AG20443 (cell line): Measurements from ENCODE around the gene ITGAX.

Experiments
- DNase-seq: peaks from one replicate; pipeline ENCODE4 v3.0.0; 2012; ENCODE audit warnings: low spot score, mixed read lengths

The ITGAX gene

DNA sequence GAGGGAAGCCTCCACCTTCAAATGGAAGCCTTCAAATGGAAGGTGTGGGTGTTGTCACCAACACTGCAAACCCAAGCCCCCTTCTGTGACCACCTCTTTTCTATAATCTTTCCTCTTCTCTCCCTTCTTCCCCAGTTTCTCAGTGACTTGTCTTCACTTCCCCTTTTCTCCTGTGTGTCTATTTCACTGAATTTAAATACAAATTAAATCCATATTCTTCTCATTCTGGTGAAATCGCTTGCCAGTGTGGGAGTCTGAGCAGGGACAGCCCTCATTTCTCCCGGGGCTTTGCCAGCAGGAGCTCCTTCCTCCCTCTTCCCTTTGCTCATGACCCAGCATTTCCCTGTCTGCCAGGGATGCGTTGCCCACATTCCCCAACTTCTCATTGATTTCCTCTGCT, 6.4 kb upstream of the ITGAX start:
- DNase-seq, result no peak

DNA sequence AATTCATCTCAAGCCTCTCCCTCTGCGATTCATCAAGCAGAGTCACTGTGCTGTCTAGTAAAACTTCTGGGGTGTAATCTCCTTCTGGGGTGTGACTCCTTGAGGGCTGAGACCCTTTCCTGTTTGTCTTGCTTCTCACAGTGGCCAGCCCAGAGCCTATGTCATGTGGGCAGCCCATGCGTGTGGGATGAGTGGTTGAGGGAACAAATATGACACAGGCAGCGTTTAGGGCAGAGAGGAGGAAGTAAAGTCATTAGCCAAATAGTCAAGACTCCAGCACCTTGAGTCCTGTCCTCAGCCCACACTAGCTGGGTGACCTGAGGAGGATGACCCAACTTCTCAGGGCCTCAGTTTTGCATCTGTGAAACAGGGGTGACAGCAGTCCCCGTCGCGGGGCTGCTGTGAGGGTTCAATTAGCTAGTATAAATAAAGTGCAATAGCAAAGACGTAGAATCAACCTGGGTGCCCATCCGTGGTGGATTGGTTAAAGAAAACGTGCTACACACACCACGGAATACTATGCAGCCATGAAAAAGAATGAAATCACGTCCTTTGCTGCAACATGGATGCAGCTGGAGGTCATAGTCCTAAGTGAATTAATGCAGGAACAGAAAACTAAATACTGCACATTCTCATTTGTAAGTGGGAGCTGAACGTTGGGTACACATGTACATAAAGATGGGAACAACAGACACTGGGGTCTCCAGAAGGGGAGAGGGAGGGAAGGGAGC, 4.5 kb upstream of the ITGAX start:
- no peak for DNase-seq

DNA sequence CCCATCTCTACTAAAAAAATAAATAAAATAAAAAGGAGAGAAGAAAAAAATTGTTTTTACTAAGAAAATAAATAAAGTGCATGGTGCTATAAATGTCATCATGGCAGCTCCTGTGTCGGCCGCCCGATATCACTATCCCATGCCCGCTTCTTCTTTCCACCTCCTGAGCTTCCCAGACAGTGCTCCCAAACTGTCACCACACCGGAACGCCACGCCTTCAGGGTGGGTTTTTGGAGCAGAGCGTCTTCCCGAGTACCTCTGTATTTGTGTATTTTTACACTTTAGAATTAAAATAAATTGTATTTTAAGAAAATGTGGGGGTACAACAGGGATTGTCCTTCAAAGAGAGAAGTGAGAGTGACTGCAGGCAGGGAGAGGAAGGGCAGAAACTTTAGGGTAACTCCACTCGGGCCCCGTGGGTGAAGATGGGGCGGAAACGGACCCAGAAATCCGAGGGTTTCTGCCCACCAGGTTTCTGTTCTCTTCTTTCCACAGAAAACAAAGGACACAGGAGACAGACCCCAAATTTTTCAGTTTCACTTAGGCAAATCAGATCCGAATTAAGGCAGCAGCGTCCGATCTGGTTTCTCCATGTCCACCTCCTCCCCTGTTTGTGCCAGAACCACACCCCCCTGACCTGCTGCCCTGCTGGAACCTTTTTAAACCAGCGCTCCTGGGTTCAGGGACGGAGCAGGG, 3.6 kb upstream of the ITGAX start:
- no peak for DNase-seq

DNA sequence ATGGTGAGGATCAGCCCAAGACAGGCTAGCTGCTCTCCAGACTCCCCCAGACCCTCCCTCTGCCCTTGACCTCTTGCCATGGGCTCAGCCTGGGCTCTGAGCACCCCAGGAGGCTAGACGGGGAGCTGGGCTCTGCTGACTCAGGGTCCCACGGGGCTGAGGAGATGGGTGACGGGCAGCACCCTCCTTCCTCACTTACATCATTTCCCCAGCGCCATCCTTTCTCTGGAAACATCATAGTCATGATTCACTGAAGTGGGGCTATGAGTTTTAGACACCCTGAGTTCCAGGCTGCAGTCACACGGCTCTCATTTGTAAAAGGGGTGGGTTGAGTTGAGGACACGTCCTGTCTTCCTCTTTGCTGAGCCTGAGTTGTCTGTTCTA, 3.0 kb upstream of the ITGAX start:
- DNase-seq, result no peak

- DNase-seq, result no peak
These were observed 2.4 kb upstream of the ITGAX start for GRCh38 chr16:31352376-31353115.

DNA sequence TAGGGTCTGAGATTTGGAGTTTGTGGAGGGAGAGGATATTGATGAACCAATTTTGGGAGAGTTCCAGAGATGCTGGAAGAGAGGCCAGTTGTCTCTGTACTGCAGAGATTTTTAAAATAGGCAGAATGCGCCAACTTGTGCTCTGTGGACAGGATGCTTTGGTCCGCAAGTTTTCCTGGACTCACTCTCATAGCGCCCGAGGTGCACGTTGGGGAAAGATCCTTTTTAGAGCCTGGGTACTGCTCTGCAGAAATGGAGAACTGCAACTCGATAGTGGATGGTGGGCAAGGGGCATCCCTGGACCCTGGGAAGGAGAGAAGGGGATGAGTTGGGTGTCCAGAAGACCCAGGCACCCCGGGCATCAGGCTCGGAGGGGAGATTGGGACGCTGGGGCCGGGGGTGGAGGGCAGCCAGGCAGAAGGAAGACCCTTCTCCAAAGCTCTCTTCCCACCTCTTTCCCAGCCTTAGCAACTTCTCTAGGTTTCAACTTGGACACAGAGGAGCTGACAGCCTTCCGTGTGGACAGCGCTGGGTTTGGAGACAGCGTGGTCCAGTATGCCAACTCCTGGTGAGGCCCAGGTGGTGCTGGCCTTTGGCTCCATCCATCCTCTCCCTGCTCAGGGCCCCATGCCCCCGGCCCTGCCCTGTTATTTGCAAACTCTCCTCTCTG, 590 bp downstream of the ITGAX start:
- DNase-seq, result no peak

- DNase-seq, result no peak
These were observed 1.8 kb downstream of the ITGAX start for GRCh38 chr16:31356566-31357323.

DNA sequence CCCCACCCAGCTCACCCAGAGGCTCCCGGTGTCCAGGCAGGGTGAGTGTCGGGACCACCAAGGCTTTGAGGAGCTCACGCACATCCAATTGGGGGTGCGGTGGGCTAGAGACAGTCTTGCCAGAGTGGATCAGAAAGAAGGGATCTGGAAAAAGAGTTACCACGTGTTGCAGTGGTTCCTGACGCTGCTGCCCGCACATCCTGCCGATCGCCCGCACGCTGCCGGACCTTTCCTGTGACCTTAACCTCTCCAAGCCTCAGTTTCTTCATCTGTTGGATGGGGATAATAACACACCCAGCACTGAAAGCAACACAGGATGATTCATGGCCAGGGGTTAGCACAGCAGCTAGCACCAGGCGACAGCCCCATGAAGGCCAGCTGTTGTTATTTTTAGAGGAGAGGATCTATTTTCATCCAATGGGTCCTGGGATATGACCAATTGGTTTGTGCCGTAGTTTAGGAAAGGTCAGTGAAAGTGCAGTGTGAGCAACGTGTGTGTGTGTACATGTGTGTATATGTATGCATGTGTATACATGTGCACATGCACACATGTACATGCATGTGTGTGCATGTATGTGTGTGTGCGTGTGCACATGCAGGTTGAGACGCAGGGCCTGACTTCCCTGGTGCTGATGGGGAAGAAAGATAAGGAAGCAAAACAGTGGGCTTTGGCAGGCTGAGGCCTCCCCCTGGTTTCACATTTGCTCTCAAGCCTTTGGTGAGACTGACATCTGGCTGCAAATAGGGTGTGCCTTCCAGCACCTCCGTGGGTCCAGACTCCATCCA, 2.5 kb downstream of the ITGAX start:
- DNase-seq, result no peak

GRCh38 chr16:31360251-31360650, 5.3 kb downstream of the ITGAX start:
- DNase-seq, result no peak

DNA sequence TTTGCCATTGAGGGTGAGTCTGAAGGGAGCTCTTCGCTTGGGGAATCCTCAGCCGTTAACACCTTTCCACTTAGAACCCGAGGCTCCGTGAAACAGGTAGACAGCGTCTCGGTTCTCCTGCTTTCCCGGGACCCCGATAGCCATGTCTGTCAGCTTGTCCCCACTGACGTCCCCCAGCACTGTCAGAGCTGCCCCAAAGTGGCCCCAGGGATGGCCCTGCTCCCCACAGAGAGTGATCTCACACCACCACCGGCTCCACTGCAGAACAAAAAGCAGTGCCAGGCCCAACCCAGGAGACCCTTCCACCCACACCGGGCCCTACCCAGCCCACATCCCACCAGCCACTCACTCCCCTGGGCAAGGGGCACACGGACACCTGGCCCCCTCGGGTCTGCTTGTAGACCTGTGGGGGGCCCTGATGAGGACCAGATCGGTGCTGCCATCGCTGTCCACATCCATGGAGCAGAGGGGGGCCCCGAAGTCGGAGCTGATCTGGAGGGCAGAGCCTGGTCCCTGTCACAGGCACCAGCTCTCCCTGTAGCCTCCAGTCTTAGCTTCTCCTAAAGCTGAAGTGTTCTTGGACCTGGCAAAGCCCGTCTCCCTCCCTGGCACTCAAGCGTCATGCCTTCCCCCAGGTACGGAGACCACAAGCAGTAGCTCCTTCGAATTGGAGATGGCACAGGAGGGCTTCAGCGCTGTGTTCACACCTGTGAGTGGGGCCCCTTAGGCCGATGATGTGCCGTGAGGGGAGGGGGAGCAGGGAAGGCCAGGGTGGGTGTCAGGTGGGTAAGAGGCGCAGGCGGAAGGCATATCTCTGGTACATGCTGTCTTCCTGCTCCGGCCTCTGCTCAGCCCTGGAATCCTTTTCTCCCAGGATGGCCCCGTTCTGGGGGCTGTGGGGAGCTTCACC, 6.5 kb downstream of the ITGAX start:
- DNase-seq, result no peak

DNA sequence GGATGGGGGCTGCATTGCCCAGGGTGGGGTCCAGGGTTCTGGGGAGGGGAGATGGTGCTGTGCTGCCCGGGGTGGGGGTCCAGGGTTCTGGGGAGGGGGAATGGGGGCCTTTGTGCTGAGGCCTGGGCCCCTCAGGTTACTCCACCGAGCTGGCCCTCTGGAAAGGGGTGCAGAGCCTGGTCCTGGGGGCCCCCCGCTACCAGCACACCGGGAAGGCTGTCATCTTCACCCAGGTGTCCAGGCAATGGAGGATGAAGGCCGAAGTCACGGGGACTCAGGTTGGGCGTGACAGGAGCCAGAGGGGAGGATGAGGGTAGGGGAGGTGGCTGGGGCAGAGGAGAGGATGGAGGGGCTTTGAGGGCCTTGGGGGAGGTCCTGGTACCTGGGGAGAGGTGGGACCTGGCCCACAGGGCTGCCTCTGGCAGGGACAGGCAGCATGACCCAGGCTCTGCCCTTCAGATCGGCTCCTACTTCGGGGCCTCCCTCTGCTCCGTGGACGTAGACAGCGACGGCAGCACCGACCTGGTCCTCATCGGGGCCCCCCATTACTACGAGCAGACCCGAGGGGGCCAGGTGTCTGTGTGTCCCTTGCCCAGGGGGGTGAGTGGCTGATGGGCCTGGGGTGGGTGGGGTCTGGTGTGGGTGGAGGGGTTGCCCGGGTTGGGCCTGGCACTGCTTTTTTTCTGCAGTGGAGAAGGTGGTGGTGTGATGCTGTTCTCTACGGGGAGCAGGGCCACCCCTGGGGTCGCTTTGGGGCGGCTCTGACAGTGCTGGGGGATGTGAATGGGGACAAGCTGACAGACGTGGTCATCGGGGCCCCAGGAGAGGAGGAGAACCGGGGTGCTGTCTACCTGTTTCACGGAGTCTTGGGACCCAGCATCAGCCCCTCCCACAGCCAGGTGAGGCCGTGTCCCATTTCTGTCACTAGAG, 7.8 kb downstream of the ITGAX start:
- DNase-seq, result no peak

DNA sequence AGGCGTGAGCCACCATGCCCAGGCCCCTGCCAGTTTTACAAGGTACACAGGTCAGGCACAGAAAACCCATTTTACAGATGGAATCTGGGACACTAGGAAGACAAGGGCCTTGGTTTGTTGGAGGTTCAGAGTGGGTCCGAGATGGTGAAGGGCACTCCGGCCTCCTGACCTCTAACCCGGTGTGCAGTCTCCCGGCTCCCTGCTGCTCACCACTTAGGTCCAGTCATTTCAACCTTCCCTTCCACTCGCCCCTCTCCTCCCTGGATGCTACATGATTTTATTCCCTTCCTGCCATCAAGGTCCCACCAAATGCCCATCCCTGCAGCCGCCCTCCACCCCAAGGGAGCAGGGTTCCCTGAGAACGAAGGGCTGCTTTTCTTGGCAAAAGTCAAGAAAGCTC, 8.7 kb downstream of the ITGAX start:
- no peak for DNase-seq

GRCh38 chr16:31364421-31364820, 9.4 kb downstream of the ITGAX start:
- DNase-seq, result peak; percentile 2

GRCh38 chr16:31365131-31365865, 10.3 kb downstream of the ITGAX start:
- DNase-seq, result peak; percentile 2

GRCh38 chr16:31367853-31368252, 12.9 kb downstream of the ITGAX start:
- DNase-seq, result no peak

DNA sequence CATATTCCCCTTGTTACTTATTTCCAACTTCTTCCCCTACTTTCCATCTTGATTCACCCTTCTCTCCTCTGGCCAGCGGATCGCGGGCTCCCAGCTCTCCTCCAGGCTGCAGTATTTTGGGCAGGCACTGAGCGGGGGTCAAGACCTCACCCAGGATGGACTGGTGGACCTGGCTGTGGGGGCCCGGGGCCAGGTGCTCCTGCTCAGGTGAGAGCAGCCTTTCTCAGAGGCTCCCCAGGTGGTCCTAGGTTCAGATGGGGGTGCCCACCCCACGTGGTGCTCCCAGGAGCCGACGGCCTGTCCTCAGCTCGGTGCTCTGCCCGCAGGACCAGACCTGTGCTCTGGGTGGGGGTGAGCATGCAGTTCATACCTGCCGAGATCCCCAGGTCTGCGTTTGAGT, 16.0 kb downstream of the ITGAX start:
- no peak for DNase-seq

DNA sequence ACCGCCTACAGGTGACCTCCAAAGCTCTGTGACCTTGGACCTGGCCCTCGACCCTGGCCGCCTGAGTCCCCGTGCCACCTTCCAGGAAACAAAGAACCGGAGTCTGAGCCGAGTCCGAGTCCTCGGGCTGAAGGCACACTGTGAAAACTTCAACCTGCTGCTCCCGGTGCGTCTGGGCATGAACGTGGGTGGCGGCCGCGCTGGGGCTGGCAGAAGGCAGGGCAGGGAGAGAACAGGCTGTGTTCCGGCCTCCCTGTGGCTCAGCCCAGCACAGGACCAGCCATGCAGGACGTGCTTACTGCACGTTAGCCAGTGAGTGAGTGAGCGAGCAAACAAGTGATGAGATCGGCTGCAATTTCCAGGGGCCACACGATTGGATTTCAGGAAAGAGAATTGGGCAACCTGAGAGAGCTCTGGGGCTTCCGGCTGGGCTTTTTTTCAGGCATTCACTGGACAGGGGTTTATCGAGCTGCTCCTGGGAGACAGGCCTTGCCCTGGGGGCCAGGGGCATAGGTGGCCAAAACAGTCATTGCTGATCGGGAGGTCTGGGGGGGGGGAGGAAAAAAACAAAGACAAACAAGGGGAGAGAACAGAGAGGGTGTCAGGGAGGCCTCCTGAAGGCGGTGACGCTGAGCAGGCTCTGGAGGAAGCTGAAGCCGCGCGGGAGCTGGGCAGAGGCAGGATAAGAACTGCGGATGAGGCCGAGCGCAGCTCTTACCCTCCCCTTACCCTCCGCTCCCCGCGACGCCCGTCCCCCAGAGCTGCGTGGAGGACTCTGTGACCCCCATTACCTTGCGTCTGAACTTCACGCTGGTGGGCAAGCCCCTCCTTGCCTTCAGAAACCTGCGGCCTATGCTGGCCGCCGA, 16.9 kb downstream of the ITGAX start:
- no peak for DNase-seq
